Vagina (tissue), 2 donors: ENCODE results near the gene SURF1.

Source experiments
- CTCF ChIP-seq, 3 experiments: fragments of 450-650 bp in 2 of 3; fragments of 200-600 bp in 1 of 3; sonication (generic) in 1 of 3; IDR thresholded peaks; one replicate each; pipeline ENCODE4 v1.5.1; 2017 to 2019; ENCODE audit warnings: antibody characterized with exemption in 3 of 3, mild to moderate bottlenecking in 2 of 3, moderate library complexity in 2 of 3
- POLR2A ChIP-seq, 2 donors: fragments of 450-650 bp; IDR thresholded peaks; one replicate each; pipeline ENCODE4 v1.6.1; 2017; ENCODE audit warnings: antibody characterized with exemption in 2 of 2, mild to moderate bottlenecking in 2 of 2, moderate library complexity in 2 of 2

- no peak for TF ChIP-seq POLR2A (IDR thresholded peaks at IDR 0.05)
- no peak for TF ChIP-seq CTCF (IDR thresholded peaks at IDR 0.05)
Measured at GRCh38 chr9:133397895-133398294, 41.6 kb upstream of the SURF1 start.
